Duodenal mucosa (tissue), 2 donors: ENCODE measurements around the gene SMIM35.

ENCODE experiments used
- H3K27ac ChIP-seq: one replicate; pipeline ENCODE4 v1.7.0; 2013; ENCODE audit warnings: low read depth, low read length
- H3K27me3 ChIP-seq, 2 donors: one replicate each; pipeline ENCODE4 v1.7.0; 2013; ENCODE audit warnings: low read length in 2 of 2, control low read depth in 1 of 2; ENCODE audit not compliant: insufficient read depth in 2 of 2, control insufficient read depth in 1 of 2
- H3K36me3 ChIP-seq, 2 donors: one replicate each; pipeline ENCODE4 v1.7.0; 2013; ENCODE audit warnings: low read length in 2 of 2, control low read depth in 1 of 2; ENCODE audit not compliant: insufficient read depth in 2 of 2, control insufficient read depth in 1 of 2
- H3K4me1 ChIP-seq, 2 donors: one replicate each; pipeline ENCODE4 v1.7.0; 2013; ENCODE audit warnings: low read length in 2 of 2, control low read depth in 1 of 2; ENCODE audit not compliant: insufficient read depth in 2 of 2, control insufficient read depth in 1 of 2
- H3K4me3 ChIP-seq, 2 donors: one replicate each; pipeline ENCODE4 v1.7.0; 2013; ENCODE audit warnings: low read length in 2 of 2, low read depth in 1 of 2
- H3K9ac ChIP-seq, 2 donors: one replicate each; pipeline ENCODE4 v1.7.0; 2013; ENCODE audit warnings: low read length in 2 of 2, low read depth in 1 of 2
- H3K9me3 ChIP-seq, 2 donors: one replicate each; pipeline ENCODE4 v1.7.0; 2013; ENCODE audit warnings: low read length in 2 of 2, control low read depth in 1 of 2; ENCODE audit not compliant: control insufficient read depth in 1 of 2

Gene SMIM35

DNA sequence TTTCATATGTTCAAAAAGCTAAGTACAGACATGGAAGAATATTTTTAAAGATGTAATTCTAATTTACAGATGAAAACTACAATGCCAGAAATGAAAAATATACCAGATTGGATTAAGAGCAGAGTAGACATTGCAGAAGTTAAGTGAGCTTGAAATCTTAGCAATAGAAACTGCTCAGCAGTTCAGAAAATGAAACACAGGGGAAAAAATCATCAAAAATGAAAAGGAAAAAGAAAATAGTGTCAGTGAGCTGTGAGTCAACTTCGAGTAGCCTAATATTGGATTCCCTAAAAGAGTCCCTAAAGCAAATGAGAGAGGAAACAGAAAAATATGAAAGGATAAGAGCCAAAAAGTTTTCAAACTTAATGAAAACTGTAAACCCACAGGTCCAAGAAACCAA, 126.4 kb downstream of the SMIM35 start:
- H3K9ac ChIP-seq = no peak overlapping the region
- H3K4me1 ChIP-seq = no peaks in the 10 kb centered on the region
- no peaks in the 10 kb centered on the region for H3K9me3 ChIP-seq
- H3K27me3 ChIP-seq = no peaks in the 10 kb centered on the region
- H3K27ac ChIP-seq = no peak overlapping the region
- H3K4me3 ChIP-seq = no peak overlapping the region
- H3K36me3 ChIP-seq = no peaks in the 10 kb centered on the region

DNA sequence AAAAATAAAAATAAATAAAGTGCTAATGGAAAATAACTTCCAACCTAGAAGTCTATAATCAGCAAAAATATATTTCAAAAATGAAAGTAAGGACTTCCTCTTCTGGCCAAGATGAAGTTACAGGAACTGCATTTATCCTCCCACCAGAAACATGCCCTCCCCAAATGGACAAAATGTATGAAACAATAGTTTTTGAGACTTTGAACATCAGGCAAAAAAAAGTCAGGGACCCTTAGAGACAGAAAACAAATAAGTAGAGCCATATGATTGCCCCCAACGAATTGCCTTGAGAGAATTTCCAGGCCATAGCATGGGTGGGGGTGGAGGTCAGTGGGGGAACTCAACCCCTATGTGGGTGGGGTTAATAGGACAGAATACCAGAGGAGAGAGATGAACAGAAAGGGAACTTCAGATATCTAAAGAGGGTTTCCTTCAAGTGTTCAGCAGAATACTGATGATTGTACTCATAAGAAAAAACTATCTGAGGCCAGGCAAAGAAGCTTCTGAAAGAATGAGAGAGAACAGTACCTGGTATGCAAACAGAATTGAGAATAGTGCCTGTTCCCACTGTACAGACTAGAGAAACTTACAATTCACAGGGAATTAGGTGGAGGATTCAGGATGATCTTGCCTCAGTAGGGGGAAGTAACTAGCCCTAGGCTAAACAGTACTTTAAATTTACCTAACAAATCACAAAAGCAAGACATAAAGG, 127.2 kb downstream of the SMIM35 start:
- no peak overlapping the region for H3K27ac ChIP-seq

DNA sequence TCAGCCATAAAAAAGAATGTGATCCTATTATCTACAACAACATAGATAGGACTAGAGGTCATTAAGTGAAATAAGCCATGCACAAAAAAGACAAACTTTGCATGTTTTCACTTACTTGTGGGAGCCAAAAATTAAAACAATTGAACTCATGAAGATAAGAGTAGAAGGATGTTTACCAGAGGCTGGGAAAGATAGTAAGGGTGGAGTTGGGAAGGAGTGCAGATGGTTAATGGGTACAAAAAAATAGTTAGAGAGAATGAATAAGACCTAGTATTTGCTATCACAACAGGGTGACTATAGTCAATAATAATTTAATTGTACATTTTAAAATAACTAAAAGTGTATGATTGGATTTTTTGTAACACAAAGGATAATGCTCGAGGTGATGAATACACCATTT, 127.8 kb downstream of the SMIM35 start:
- H3K4me1 ChIP-seq = no peaks in the 10 kb centered on the region
- H3K9ac ChIP-seq = no peak overlapping the region
- H3K36me3 ChIP-seq = no peaks in the 10 kb centered on the region
- no peaks in the 10 kb centered on the region for H3K27me3 ChIP-seq
- no peaks in the 10 kb centered on the region for H3K9me3 ChIP-seq
- H3K27ac ChIP-seq = no peak overlapping the region
- H3K4me3 ChIP-seq = no peak overlapping the region

More for the DNA sequence above, 127.2 kb downstream of the SMIM35 start:
- Histone ChIP-seq H3K27me3 (no peaks in the 10 kb centered on the region), H3K9me3 (no peaks in the 10 kb centered on the region), H3K4me1 (no peaks in the 10 kb centered on the region), H3K9ac (no peak overlapping the region), H3K36me3 (no peaks in the 10 kb centered on the region), H3K4me3 (no peak overlapping the region)
